Vagina (tissue), 2 donors: Measurements from ENCODE around the gene FBLIM1. TPM values are rescaled to one million over a fixed set of nuclear protein-coding genes. Genes with fewer than 3 reads are reported as not detected.

ENCODE experiments used
- DNase-seq, 2 donors: peaks; one replicate each; pipeline ENCODE4 v3.0.0-alpha.2; 2017; ENCODE audit errors: extremely low spot score in 2 of 2
- H3K27ac ChIP-seq: fragments of 200-600 bp; sonication (generic); one replicate; pipeline ENCODE4 v1.5.1; 2019
- H3K27me3 ChIP-seq: fragments of 200-600 bp; sonication (generic); one replicate; pipeline ENCODE4 v1.5.1; 2019
- H3K36me3 ChIP-seq, 2 donors: fragments of 200-600 bp; sonication (generic); one replicate each; pipeline ENCODE4 v1.5.1; 2017 to 2019
- H3K4me1 ChIP-seq: fragments of 200-600 bp; sonication (generic); one replicate; pipeline ENCODE4 v1.5.1; 2019
- H3K4me3 ChIP-seq, 2 donors: fragments of 200-600 bp; sonication (generic); 1 replicate in 1 of 2; 2 replicates in 1 of 2; pipeline ENCODE4 v1.5.1; 2016 to 2019
- H3K9me3 ChIP-seq: fragments of 200-600 bp; sonication (generic); one replicate; pipeline ENCODE4 v1.5.1; 2019
- CTCF ChIP-seq, 3 experiments: fragments of 450-650 bp in 2 of 3; fragments of 200-600 bp in 1 of 3; sonication (generic) in 1 of 3; IDR thresholded peaks; one replicate each; pipeline ENCODE4 v1.5.1; 2017 to 2019; ENCODE audit warnings: antibody characterized with exemption in 3 of 3, mild to moderate bottlenecking in 2 of 3, moderate library complexity in 2 of 3
- POLR2A ChIP-seq, 2 donors: fragments of 450-650 bp; IDR thresholded peaks; one replicate each; pipeline ENCODE4 v1.6.1; 2017; ENCODE audit warnings: antibody characterized with exemption in 2 of 2, mild to moderate bottlenecking in 2 of 2, moderate library complexity in 2 of 2
- POLR2AphosphoS5 ChIP-seq, 2 donors: sonication (generic); formaldehyde crosslinking; IDR thresholded peaks; one replicate each; pipeline ENCODE4 v1.9.0; 2017; ENCODE audit warnings: antibody characterized with exemption in 2 of 2, mild to moderate bottlenecking in 2 of 2, low read depth in 1 of 2; ENCODE audit not compliant: insufficient read depth in 1 of 2
- intact Hi-C: fragments of 100-400 bp; cut with DNase I; formaldehyde crosslinking; loops from one replicate; pipeline ENCODE4 v1.15.1; 2023
- total RNA-seq: library from RNA; depleted of rRNA; stranded (reverse); fragments of >200 nt; gene quantifications from one replicate; pipeline ENCODE4 v1.2.3, GENCODE V29; 2016

FBLIM1 gene
- total RNA-seq, 1 donor from 2014 or later = 45.2 TPM

GRCh38 chr1:15771836-15772515, 13.4 kb downstream of the FBLIM1 start:
- Histone ChIP-seq H3K27ac (no peak overlapping the region), H3K4me1 (no peaks in the 10 kb centered on the region), H3K4me3 (no peak overlapping the region), H3K27me3 (no peaks in the 10 kb centered on the region), H3K9me3 (no peaks in the 10 kb centered on the region), H3K36me3 (peaks cover 0 to 48% of the 10 kb centered on the region in 2 donors)
- DNase-seq = no peak
- TF ChIP-seq POLR2A (IDR thresholded peaks at IDR 0.05) (no peak), POLR2AphosphoS5 (IDR thresholded peaks at IDR 0.05; ENCODE audit: insufficient read depth in 1 of 2, low read depth in 1 of 2) (no peak), CTCF (IDR thresholded peaks at IDR 0.05) (no peak)
- intact Hi-C loops = no loop called here

GRCh38 chr1:15775706-15776105, 17.1 kb downstream of the FBLIM1 start:
- Histone ChIP-seq H3K36me3 (peaks cover 0 to 47% of the 10 kb centered on the region in 2 donors), H3K27ac (no peak overlapping the region), H3K9me3 (no peaks in the 10 kb centered on the region), H3K27me3 (no peaks in the 10 kb centered on the region), H3K4me3 (no peak overlapping the region), H3K4me1 (no peaks in the 10 kb centered on the region)
- TF ChIP-seq POLR2AphosphoS5 (IDR thresholded peaks at IDR 0.05; ENCODE audit: insufficient read depth in 1 of 2, low read depth in 1 of 2) (no peak), CTCF (IDR thresholded peaks at IDR 0.05) (no peak), POLR2A (IDR thresholded peaks at IDR 0.05) (no peak)
- intact Hi-C loops = no loop called here
- DNase-seq = no peak

GRCh38 chr1:15777909-15778707, 19.5 kb downstream of the FBLIM1 start:
- intact Hi-C loops = no loop called here
- peaks cover 0 to 30% of the 10 kb centered on the region in 2 donors for H3K36me3 ChIP-seq

GRCh38 chr1:15785683-15786082, 27.1 kb downstream of the FBLIM1 start:
- Histone ChIP-seq H3K27ac (no peak overlapping the region), H3K27me3 (no peaks in the 10 kb centered on the region), H3K4me1 (peaks cover 13% of the 10 kb centered on the region), H3K9me3 (no peaks in the 10 kb centered on the region), H3K36me3 (peaks cover 0 to 8% of the 10 kb centered on the region in 2 donors), H3K4me3 (no peak overlapping the region)
- intact Hi-C loops = no loop called here
- no peak for TF ChIP-seq POLR2A (IDR thresholded peaks at IDR 0.05)
- no peak for TF ChIP-seq CTCF (IDR thresholded peaks at IDR 0.05)
- no peak for TF ChIP-seq POLR2AphosphoS5 (IDR thresholded peaks at IDR 0.05; ENCODE audit: insufficient read depth in 1 of 2, low read depth in 1 of 2)
- no peak for DNase-seq

More at GRCh38 chr1:15777909-15778707, 19.5 kb downstream of the FBLIM1 start:
- Histone ChIP-seq H3K27ac (no peak overlapping the region), H3K27me3 (no peaks in the 10 kb centered on the region), H3K4me3 (no peak overlapping the region), H3K4me1 (no peaks in the 10 kb centered on the region), H3K9me3 (no peaks in the 10 kb centered on the region)
- TF ChIP-seq POLR2AphosphoS5 (IDR thresholded peaks at IDR 0.05; ENCODE audit: insufficient read depth in 1 of 2, low read depth in 1 of 2) (no peak), CTCF (IDR thresholded peaks at IDR 0.05) (no peak), POLR2A (IDR thresholded peaks at IDR 0.05) (no peak)
- DNase-seq = no peak

DNA sequence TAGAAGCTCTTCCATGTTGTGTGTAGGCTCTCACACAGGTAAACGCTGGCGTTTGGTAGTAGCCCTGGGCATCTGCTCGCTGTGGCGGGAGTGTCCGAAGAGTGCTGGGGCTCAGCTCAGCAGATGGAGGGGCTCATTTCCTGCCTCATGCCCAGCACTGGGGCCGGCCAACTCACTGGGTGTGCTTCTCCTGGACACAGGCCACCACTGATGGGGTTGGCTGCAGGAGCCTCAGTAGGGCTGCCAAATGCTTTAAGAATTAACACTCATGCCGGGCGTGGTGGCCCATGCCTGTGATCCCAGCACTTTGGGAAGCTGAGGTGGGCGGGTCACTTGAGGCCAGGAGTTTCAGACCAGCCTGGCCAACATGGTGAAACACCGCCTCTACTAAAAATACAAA, 28.0 kb downstream of the FBLIM1 start:
- DNase-seq = no peak
- Histone ChIP-seq H3K4me1 (peaks cover 13% of the 10 kb centered on the region), H3K27ac (no peak overlapping the region), H3K36me3 (peaks cover 0 to 4% of the 10 kb centered on the region in 2 donors), H3K9me3 (no peaks in the 10 kb centered on the region), H3K4me3 (no peak overlapping the region), H3K27me3 (no peaks in the 10 kb centered on the region)
- no peak for TF ChIP-seq CTCF (IDR thresholded peaks at IDR 0.05)
- no peak for TF ChIP-seq POLR2A (IDR thresholded peaks at IDR 0.05)
- TF ChIP-seq POLR2AphosphoS5 (IDR thresholded peaks at IDR 0.05; ENCODE audit: insufficient read depth in 1 of 2, low read depth in 1 of 2) = no peak
- intact Hi-C loops = no loop called here
